K562 (cell line): Measurements from ENCODE around the gene TMEM129. TPM values are rescaled to one million over a fixed set of nuclear protein-coding genes. Genes with fewer than 3 reads are reported as not detected.

ENCODE experiments used
- ARID1B ChIP-seq: fragments of 450-650 bp; IDR thresholded peaks from 2 replicates; pipeline ENCODE4 v1.6.1; 2016; ENCODE audit warnings: antibody characterized with exemption, mild to moderate bottlenecking, inconsistent platforms
- CAMTA2 ChIP-seq: fragments of 250-450 bp; sonication (Bioruptor Pico); conservative IDR thresholded peaks from 2 replicates; pipeline ENCODE4 v1.5.1; 2022
- E2F3 ChIP-seq: fragments of 250-450 bp; sonication (Bioruptor Pico); IDR thresholded peaks from 2 replicates; pipeline ENCODE4 v1.4.0; 2020; ENCODE audit warnings: mild to moderate bottlenecking
- JUND ChIP-seq, 2 experiments: IDR thresholded peaks; 2 replicates in 1 of 2; 3 replicates in 1 of 2; pipeline ENCODE4 v1.6.1; 2011; ENCODE audit warnings: borderline replicate concordance in 2 of 2, low read depth in 2 of 2, low read length in 2 of 2, improper control_type of control experiment in 1 of 2, missing biosample characterization in 1 of 2, missing genetic modification characterization in 1 of 2, missing genetic modification reagents in 1 of 2
- KAT8 ChIP-seq: fragments of 450-650 bp; IDR thresholded peaks from 2 replicates; pipeline ENCODE4 v1.6.1; 2016; ENCODE audit warnings: low read depth, mild to moderate bottlenecking
- PHB ChIP-seq: fragments of 250-450 bp; sonication (Bioruptor Pico); IDR thresholded peaks from 2 replicates; pipeline ENCODE4 v1.5.0; 2021
- POLR2A ChIP-seq: fragments of 450-650 bp; conservative IDR thresholded peaks from 2 replicates; pipeline ENCODE4 v1.6.1; 2016
- RB1 ChIP-seq: fragments of 450-650 bp; IDR thresholded peaks from 2 replicates; pipeline ENCODE4 v1.6.1; 2017; ENCODE audit warnings: low read depth, mild to moderate bottlenecking
- SAP30 ChIP-seq: fragments of 200-600 bp; sonication (generic); IDR thresholded peaks from 2 replicates; pipeline ENCODE4 v1.6.1; 2012; ENCODE audit warnings: borderline replicate concordance, low read depth, mild to moderate bottlenecking, moderate library complexity, low read length, control low read depth, inconsistent platforms; ENCODE audit not compliant: insufficient read depth, poor library complexity, severe bottlenecking
- TAF9B ChIP-seq: fragments of 450-650 bp; IDR thresholded peaks from 2 replicates; pipeline ENCODE4 v1.6.1; 2018; ENCODE audit warnings: mild to moderate bottlenecking; ENCODE audit not compliant: partially characterized antibody
- ZBTB7A ChIP-seq: IDR thresholded peaks from 2 replicates; pipeline ENCODE4 v1.6.1; 2011; ENCODE audit warnings: low read depth, mild to moderate bottlenecking, low read length, moderate library complexity, borderline replicate concordance; ENCODE audit not compliant: control insufficient read depth
- ZNF165 ChIP-seq: fragments of 250-450 bp; sonication (Bioruptor Pico); IDR thresholded peaks from 2 replicates; pipeline ENCODE4 v1.4.0; 2020; ENCODE audit warnings: borderline replicate concordance
- polyA plus RNA-seq, 8 experiments: library from polyadenylated mRNA; depleted of rRNA in 4 of 8; stranded (reverse) in 5 of 8; unstranded in 3 of 8; fragments of >200 nt; fragmentation: Nextera tagmentation in 2 of 8; fragmentation: Illumina TruSeq in 1 of 8; extraction: Ambion mirVana in 2 of 8; extraction: Trizol in 1 of 8; gene quantifications; 2 replicates each; pipeline versions ENCODE4 v1.2.1 to v1.2.3, GENCODE V29; 2011 to 2014; ENCODE audit warnings: inconsistent platforms in 1 of 8, missing spikeins in 1 of 8
- total RNA-seq, 7 experiments: library from RNA; depleted of rRNA in 6 of 7; stranded (reverse); fragments of >200 nt in 6 of 7; fragmentation: Illumina TruSeq in 2 of 7; extraction: Trizol in 2 of 7; gene quantifications; 2 replicates each; pipeline versions ENCODE4 v1.2.1 to v1.2.3, GENCODE V29; 2011 to 2021; ENCODE audit warnings: low replicate concordance in 1 of 7
- TF ChIP-seq, protein P1 (sequence below): fragments of 450-650 bp; IDR thresholded peaks from 2 replicates; pipeline ENCODE4 v1.7.1; 2018; ENCODE audit warnings: mild to moderate bottlenecking, low read depth; ENCODE audit not compliant: partially characterized antibody
- TF ChIP-seq, protein P2 (sequence below): fragments of 450-650 bp; formaldehyde crosslinking; IDR thresholded peaks from 2 replicates; pipeline ENCODE4 v1.4.0; 2020; ENCODE audit warnings: mild to moderate bottlenecking, moderate library complexity
- TF ChIP-seq, protein P3 (sequence below): fragments of 200-400 bp; formaldehyde crosslinking; IDR thresholded peaks from 2 replicates; pipeline ENCODE4 v1.6.1; 2017; ENCODE audit warnings: mild to moderate bottlenecking, low read depth, low read length, moderate library complexity
- TF ChIP-seq, protein P4 (sequence below): sonication (generic); formaldehyde crosslinking; IDR thresholded peaks from 2 replicates; pipeline ENCODE4 v1.8.0; 2023; ENCODE audit warnings: mild to moderate bottlenecking, missing genetic modification reagents

The TMEM129 gene
- total and polyA plus RNA-seq, 9 of the 15 experiments (the other 6 are each of a cell fraction or from before 2014, with no cell fraction given) = 0.34 to 47.2 (median 18.8) TPM

DNA sequence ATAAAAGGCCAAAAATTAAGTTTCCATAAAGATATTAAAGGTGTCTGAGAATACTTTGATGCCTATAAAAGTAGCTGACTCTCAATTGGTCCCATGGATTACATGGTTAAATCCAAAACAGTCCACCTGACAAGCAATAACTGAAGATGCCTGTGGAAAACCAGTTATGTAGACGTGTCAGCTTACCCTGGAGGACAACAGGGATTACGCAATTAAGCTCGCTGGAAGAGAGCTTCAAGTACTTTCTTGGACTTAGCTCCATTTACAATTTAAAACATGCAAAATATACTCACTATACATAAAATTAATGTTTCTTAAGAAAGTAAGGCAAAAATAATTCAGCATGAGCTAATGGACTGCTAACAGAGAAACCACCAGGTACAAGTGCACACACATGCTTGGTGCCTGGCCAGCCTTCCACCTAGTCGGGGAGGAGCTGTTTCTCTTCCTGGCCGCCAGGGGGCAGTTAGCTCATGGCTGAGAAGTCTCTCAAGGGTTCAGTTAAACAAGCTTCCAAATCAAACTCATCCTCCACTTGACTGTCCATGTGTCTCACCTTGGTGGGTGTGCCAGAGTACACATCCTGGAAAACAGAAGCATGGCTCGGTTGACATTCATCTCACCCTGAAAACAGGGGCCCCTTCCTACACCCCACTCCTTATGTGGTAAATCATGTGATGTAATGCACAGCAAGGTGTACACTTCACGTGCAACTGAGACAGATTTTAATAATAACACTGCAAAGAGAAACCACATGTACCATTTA, 27.8 kb downstream of the TMEM129 start (continued):
- TF ChIP-seq ARID1B = no peak
- no peak for TF ChIP-seq JUND (IDR thresholded peaks at IDR 0.05; ENCODE audit: borderline replicate concordance, low read depth, low read length)
- TF ChIP-seq JUND (tag; IDR thresholded peaks at IDR 0.05; ENCODE audit: borderline replicate concordance, low read depth, low read length) = peak; percentile 37; the same call in 1 of the 3 replicates
- TF ChIP-seq ZNF165 (CRISPR knock-in tag) = no peak
- TF ChIP-seq TAF9B = no peak
- no peak for TF ChIP-seq SAP30
- TF ChIP-seq, protein P1, sequence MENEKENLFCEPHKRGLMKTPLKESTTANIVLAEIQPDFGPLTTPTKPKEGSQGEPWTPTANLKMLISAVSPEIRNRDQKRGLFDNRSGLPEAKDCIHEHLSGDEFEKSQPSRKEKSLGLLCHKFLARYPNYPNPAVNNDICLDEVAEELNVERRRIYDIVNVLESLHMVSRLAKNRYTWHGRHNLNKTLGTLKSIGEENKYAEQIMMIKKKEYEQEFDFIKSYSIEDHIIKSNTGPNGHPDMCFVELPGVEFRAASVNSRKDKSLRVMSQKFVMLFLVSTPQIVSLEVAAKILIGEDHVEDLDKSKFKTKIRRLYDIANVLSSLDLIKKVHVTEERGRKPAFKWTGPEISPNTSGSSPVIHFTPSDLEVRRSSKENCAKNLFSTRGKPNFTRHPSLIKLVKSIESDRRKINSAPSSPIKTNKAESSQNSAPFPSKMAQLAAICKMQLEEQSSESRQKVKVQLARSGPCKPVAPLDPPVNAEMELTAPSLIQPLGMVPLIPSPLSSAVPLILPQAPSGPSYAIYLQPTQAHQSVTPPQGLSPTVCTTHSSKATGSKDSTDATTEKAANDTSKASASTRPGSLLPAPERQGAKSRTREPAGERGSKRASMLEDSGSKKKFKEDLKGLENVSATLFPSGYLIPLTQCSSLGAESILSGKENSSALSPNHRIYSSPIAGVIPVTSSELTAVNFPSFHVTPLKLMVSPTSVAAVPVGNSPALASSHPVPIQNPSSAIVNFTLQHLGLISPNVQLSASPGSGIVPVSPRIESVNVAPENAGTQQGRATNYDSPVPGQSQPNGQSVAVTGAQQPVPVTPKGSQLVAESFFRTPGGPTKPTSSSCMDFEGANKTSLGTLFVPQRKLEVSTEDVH = no peak
- TF ChIP-seq, protein P2, sequence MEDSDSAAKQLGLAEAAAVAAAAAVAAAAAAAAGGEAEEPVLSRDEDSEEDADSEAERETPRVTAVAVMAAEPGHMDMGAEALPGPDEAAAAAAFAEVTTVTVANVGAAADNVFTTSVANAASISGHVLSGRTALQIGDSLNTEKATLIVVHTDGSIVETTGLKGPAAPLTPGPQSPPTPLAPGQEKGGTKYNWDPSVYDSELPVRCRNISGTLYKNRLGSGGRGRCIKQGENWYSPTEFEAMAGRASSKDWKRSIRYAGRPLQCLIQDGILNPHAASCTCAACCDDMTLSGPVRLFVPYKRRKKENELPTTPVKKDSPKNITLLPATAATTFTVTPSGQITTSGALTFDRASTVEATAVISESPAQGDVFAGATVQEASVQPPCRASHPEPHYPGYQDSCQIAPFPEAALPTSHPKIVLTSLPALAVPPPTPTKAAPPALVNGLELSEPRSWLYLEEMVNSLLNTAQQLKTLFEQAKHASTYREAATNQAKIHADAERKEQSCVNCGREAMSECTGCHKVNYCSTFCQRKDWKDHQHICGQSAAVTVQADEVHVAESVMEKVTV (CRISPR knock-in tag) = peak; percentile 47; the same call in 1 of the 2 replicates
- TF ChIP-seq POLR2A = 0 out of 2 replicates have a peak, but pooled peaks have one; percentile 13
- TF ChIP-seq, protein P3, sequence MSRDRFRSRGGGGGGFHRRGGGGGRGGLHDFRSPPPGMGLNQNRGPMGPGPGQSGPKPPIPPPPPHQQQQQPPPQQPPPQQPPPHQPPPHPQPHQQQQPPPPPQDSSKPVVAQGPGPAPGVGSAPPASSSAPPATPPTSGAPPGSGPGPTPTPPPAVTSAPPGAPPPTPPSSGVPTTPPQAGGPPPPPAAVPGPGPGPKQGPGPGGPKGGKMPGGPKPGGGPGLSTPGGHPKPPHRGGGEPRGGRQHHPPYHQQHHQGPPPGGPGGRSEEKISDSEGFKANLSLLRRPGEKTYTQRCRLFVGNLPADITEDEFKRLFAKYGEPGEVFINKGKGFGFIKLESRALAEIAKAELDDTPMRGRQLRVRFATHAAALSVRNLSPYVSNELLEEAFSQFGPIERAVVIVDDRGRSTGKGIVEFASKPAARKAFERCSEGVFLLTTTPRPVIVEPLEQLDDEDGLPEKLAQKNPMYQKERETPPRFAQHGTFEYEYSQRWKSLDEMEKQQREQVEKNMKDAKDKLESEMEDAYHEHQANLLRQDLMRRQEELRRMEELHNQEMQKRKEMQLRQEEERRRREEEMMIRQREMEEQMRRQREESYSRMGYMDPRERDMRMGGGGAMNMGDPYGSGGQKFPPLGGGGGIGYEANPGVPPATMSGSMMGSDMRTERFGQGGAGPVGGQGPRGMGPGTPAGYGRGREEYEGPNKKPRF = no peak
- no peak for TF ChIP-seq CAMTA2 (CRISPR knock-in tag)
- TF ChIP-seq PHB (CRISPR knock-in tag) = no peak
- TF ChIP-seq ZBTB7A = no peak
- TF ChIP-seq E2F3 (CRISPR knock-in tag) = no peak
- TF ChIP-seq RB1 = 0 out of 2 replicates have a peak, but pooled peaks have one; percentile 37
- TF ChIP-seq KAT8 = no peak
- TF ChIP-seq, protein P4, sequence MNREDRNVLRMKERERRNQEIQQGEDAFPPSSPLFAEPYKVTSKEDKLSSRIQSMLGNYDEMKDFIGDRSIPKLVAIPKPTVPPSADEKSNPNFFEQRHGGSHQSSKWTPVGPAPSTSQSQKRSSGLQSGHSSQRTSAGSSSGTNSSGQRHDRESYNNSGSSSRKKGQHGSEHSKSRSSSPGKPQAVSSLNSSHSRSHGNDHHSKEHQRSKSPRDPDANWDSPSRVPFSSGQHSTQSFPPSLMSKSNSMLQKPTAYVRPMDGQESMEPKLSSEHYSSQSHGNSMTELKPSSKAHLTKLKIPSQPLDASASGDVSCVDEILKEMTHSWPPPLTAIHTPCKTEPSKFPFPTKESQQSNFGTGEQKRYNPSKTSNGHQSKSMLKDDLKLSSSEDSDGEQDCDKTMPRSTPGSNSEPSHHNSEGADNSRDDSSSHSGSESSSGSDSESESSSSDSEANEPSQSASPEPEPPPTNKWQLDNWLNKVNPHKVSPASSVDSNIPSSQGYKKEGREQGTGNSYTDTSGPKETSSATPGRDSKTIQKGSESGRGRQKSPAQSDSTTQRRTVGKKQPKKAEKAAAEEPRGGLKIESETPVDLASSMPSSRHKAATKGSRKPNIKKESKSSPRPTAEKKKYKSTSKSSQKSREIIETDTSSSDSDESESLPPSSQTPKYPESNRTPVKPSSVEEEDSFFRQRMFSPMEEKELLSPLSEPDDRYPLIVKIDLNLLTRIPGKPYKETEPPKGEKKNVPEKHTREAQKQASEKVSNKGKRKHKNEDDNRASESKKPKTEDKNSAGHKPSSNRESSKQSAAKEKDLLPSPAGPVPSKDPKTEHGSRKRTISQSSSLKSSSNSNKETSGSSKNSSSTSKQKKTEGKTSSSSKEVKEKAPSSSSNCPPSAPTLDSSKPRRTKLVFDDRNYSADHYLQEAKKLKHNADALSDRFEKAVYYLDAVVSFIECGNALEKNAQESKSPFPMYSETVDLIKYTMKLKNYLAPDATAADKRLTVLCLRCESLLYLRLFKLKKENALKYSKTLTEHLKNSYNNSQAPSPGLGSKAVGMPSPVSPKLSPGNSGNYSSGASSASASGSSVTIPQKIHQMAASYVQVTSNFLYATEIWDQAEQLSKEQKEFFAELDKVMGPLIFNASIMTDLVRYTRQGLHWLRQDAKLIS (CRISPR knock-in tag) = no peak
